ENCODE measurements around the gene NDUFS8. TPM values are rescaled to one million over a fixed set of nuclear protein-coding genes. Genes with fewer than 3 reads are reported as not detected.

NDUFS8 gene
- total RNA-seq, 1 donor from 2014 or later: 125 TPM

GRCh38 chr11:68082481-68082880 lies 52.0 kb downstream of the NDUFS8 start:
- Mint-ChIP-seq H3K27me3 (ENCODE audit: low read depth) (no peaks in the 10 kb centered on the region), H3K4me3 (ENCODE audit: low read depth) (no peak overlapping the region), H3K9me3 (no peaks in the 10 kb centered on the region), H3K4me1 (ENCODE audit: low read depth) (peaks cover 3% of the 10 kb centered on the region), H3K27ac (no peak overlapping the region), H3K36me3 (ENCODE audit: low read depth) (peaks cover 9% of the 10 kb centered on the region)
- DNase-seq (ENCODE audit: low spot score): no peak
- intact Hi-C loops (cut with micrococcal nuclease): no loop called here

GRCh38 chr11:68083517-68083916 lies 53.0 kb downstream of the NDUFS8 start:
- intact Hi-C loops (cut with micrococcal nuclease): no loop called here
- no peaks in the 10 kb centered on the region for H3K27me3 Mint-ChIP-seq (ENCODE audit: low read depth)
- DNase-seq (ENCODE audit: low spot score): no peak
- H3K4me3 Mint-ChIP-seq (ENCODE audit: low read depth): no peak overlapping the region
- H3K27ac Mint-ChIP-seq: no peak overlapping the region
- H3K9me3 Mint-ChIP-seq: no peaks in the 10 kb centered on the region
- no peaks in the 10 kb centered on the region for H3K4me1 Mint-ChIP-seq (ENCODE audit: low read depth)
- peaks cover 6% of the 10 kb centered on the region for H3K36me3 Mint-ChIP-seq (ENCODE audit: low read depth)

Other genes with a start within 250 kb of the NDUFS8 start
- 12.3 and 14.1 TPM in 2 replicates for gene UNC93B1, start 26.6 kb upstream of the NDUFS8 start, total RNA-seq
- not detected in 2 replicates for gene ALDH3B1, start 20.4 kb upstream of the NDUFS8 start, total RNA-seq
- 148 and 154 TPM in 2 replicates for gene TCIRG1, start 8.3 kb downstream of the NDUFS8 start, total RNA-seq
- 16.9 and 20.4 TPM in 2 replicates for gene CHKA, start 90.7 kb downstream of the NDUFS8 start, total RNA-seq
- gene KMT5B, start 182.6 kb downstream of the NDUFS8 start, total RNA-seq: 31.5 and 34.0 TPM in 2 replicates
- gene C11orf24, start 241.3 kb downstream of the NDUFS8 start, total RNA-seq: 32.7 and 34.2 TPM in 2 replicates